Measurements from ENCODE around the gene PDE8B.

The PDE8B gene

GRCh38 chr5:77326986-77327734 lies 116.7 kb downstream of the PDE8B start:
- Histone ChIP-seq H3K27ac (no peak overlapping the region), H3K9me3 (replicated peaks in 1 of 11) (no peaks in the 10 kb centered on the region), H3K9ac (no peak overlapping the region), H3K4me3 (no peak overlapping the region), H3K27me3 (no peaks in the 10 kb centered on the region), H4K20me1 (no peaks in the 10 kb centered on the region), H3K4me1 (peaks cover 6 to 18% (median 12%) of the 10 kb centered on the region in 10 experiments; a peak in 15 of 20 replicates), H3K4me2 (no peak overlapping the region), H3K36me3 (no peaks in the 10 kb centered on the region)
- TF ChIP-seq Cebpa-rat (IDR thresholded peaks at IDR 0.05): no peak

GRCh38 chr5:77328930-77329647 lies 118.6 kb downstream of the PDE8B start:
- Histone ChIP-seq H4K20me1 (no peaks in the 10 kb centered on the region), H3K9me3 (replicated peaks in 1 of 11) (no peaks in the 10 kb centered on the region), H3K4me1 (peaks cover 6 to 18% (median 12%) of the 10 kb centered on the region in 10 experiments; a peak in 15 of 20 replicates), H3K36me3 (no peaks in the 10 kb centered on the region), H3K27ac (no peak overlapping the region), H3K9ac (no peak overlapping the region), H3K4me2 (no peak overlapping the region), H3K4me3 (no peak overlapping the region), H3K27me3 (no peaks in the 10 kb centered on the region)
- TF ChIP-seq Cebpa-rat (IDR thresholded peaks at IDR 0.05): no peak

GRCh38 chr5:77329664-77330430 lies 119.4 kb downstream of the PDE8B start:
- Histone ChIP-seq H3K4me1 (peaks cover 6 to 18% (median 12%) of the 10 kb centered on the region in 10 experiments; a peak in 15 of 20 replicates), H3K9me3 (replicated peaks in 1 of 11) (no peaks in the 10 kb centered on the region), H3K4me3 (no peak overlapping the region), H3K36me3 (no peaks in the 10 kb centered on the region), H3K27ac (no peak overlapping the region), H3K4me2 (peak overlapping the region in 1 of 11 experiments; percentile 65; a peak in 1 of 22 replicates), H3K9ac (no peak overlapping the region), H4K20me1 (no peaks in the 10 kb centered on the region), H3K27me3 (no peaks in the 10 kb centered on the region)
- no peak for TF ChIP-seq Cebpa-rat (IDR thresholded peaks at IDR 0.05)

GRCh38 chr5:77333036-77333435 lies 122.6 kb downstream of the PDE8B start:
- H3K9ac ChIP-seq: no peak overlapping the region
- no peaks in the 10 kb centered on the region for H4K20me1 ChIP-seq
- no peak overlapping the region for H3K4me3 ChIP-seq
- H3K27ac ChIP-seq: no peak overlapping the region
- no peaks in the 10 kb centered on the region for H3K9me3 ChIP-seq (replicated peaks in 1 of 11)
- H3K4me2 ChIP-seq: no peak overlapping the region
- H3K27me3 ChIP-seq: no peaks in the 10 kb centered on the region
- peaks cover 6 to 18% (median 12%) of the 10 kb centered on the region in 10 experiments; a peak in 15 of 20 replicates for H3K4me1 ChIP-seq
- TF ChIP-seq Cebpa-rat (IDR thresholded peaks at IDR 0.05): no peak
- no peaks in the 10 kb centered on the region for H3K36me3 ChIP-seq

GRCh38 chr5:77333451-77334123 lies 123.1 kb downstream of the PDE8B start:
- Histone ChIP-seq H3K27me3 (no peaks in the 10 kb centered on the region), H3K27ac (no peak overlapping the region), H3K36me3 (no peaks in the 10 kb centered on the region), H3K4me1 (peaks cover 6 to 18% (median 12%) of the 10 kb centered on the region in 10 experiments; a peak in 15 of 20 replicates), H3K9me3 (replicated peaks in 1 of 11) (no peaks in the 10 kb centered on the region), H3K4me2 (no peak overlapping the region), H4K20me1 (no peaks in the 10 kb centered on the region), H3K4me3 (no peak overlapping the region), H3K9ac (no peak overlapping the region)
- no peak for TF ChIP-seq Cebpa-rat (IDR thresholded peaks at IDR 0.05)

- H3K4me3 ChIP-seq: no peak overlapping the region
Observed at GRCh38 chr5:77337246-77337645, 126.8 kb downstream of the PDE8B start.

GRCh38 chr5:77337686-77338085 lies 127.2 kb downstream of the PDE8B start:
- TF ChIP-seq Cebpa-rat (IDR thresholded peaks at IDR 0.05): no peak
- Histone ChIP-seq H3K27ac (no peak overlapping the region), H3K4me1 (no peaks in the 10 kb centered on the region), H3K9ac (no peak overlapping the region), H3K4me3 (no peak overlapping the region), H4K20me1 (no peaks in the 10 kb centered on the region), H3K4me2 (no peak overlapping the region), H3K9me3 (replicated peaks in 1 of 11) (no peaks in the 10 kb centered on the region), H3K27me3 (no peaks in the 10 kb centered on the region), H3K36me3 (no peaks in the 10 kb centered on the region)

More at GRCh38 chr5:77337246-77337645, 126.8 kb downstream of the PDE8B start:
- Histone ChIP-seq H3K36me3 (no peaks in the 10 kb centered on the region), H3K9ac (no peak overlapping the region), H3K4me2 (no peak overlapping the region), H3K27me3 (no peaks in the 10 kb centered on the region), H3K27ac (no peak overlapping the region), H3K9me3 (replicated peaks in 1 of 11) (no peaks in the 10 kb centered on the region), H3K4me1 (no peaks in the 10 kb centered on the region), H4K20me1 (no peaks in the 10 kb centered on the region)
- no peak for TF ChIP-seq Cebpa-rat (IDR thresholded peaks at IDR 0.05)

- Histone ChIP-seq H3K4me3 (no peak overlapping the region), H3K36me3 (no peaks in the 10 kb centered on the region), H3K4me1 (no peaks in the 10 kb centered on the region), H4K20me1 (no peaks in the 10 kb centered on the region), H3K27me3 (no peaks in the 10 kb centered on the region), H3K27ac (no peak overlapping the region), H3K9ac (no peak overlapping the region), H3K4me2 (no peak overlapping the region), H3K9me3 (replicated peaks in 1 of 11) (no peaks in the 10 kb centered on the region)
- no peak for TF ChIP-seq Cebpa-rat (IDR thresholded peaks at IDR 0.05)
Observed at GRCh38 chr5:77339337-77339890, 128.9 kb downstream of the PDE8B start.
